Measurements from ENCODE around the gene PLEKHB1.

Gene PLEKHB1

GRCh38 chr11:73693899-73694525 is 47.6 kb downstream of the PLEKHB1 start:
- no peak for DNase-seq

GRCh38 chr11:73705053-73705452 is 58.7 kb downstream of the PLEKHB1 start:
- no peak for DNase-seq

GRCh38 chr11:73710964-73711363 is 64.6 kb downstream of the PLEKHB1 start:
- no peak for DNase-seq

Data from activated CD8-positive, alpha-beta memory T cell treated with anti-CD3 and anti-CD28 coated beads for 24 hours (primary cell).